ENCODE results near the gene SNX18.

DNA sequence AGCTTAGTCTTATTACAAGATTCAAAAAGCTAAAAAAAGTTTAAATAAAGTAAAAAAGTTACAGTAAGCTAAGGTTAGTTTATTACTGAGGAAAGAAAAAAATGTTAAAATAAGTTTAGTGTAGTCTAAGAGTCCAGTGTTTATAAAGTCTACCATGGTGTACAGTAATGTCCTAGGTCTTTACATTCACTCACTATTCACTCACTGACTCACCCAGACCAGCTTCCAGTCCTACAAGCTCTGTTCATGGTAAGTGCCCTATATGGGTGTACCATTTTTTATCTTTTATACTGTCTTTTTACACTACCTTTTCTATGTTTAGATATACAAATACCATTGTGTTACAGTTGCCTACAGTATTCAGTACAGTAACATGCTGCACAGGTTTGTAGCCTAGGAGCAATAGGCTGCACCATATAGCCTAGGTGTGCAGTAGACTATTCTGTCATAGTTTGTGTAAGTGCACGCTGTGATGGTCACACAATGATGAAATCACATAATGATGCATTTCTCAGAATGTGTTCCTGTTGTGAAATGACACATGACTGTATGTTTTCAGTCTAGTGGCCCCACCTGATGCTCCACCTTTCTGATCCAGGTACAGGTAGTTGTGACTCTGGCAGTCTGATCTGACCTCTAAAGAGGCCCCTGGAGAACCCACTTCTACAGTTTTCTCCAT is 45.7 kb downstream of the SNX18 start:
- TF ChIP-seq, protein P1, sequence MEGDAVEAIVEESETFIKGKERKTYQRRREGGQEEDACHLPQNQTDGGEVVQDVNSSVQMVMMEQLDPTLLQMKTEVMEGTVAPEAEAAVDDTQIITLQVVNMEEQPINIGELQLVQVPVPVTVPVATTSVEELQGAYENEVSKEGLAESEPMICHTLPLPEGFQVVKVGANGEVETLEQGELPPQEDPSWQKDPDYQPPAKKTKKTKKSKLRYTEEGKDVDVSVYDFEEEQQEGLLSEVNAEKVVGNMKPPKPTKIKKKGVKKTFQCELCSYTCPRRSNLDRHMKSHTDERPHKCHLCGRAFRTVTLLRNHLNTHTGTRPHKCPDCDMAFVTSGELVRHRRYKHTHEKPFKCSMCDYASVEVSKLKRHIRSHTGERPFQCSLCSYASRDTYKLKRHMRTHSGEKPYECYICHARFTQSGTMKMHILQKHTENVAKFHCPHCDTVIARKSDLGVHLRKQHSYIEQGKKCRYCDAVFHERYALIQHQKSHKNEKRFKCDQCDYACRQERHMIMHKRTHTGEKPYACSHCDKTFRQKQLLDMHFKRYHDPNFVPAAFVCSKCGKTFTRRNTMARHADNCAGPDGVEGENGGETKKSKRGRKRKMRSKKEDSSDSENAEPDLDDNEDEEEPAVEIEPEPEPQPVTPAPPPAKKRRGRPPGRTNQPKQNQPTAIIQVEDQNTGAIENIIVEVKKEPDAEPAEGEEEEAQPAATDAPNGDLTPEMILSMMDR (IDR thresholded peaks at IDR 0.05) = no peak
- no peak for TF ChIP-seq POLR2A (IDR thresholded peaks at IDR 0.05)

Data from thyroid gland (tissue), 4 donors.